Right lobe of liver (tissue), 6 donors: ENCODE measurements around the gene FAM124B. TPM values are rescaled to one million over a fixed set of nuclear protein-coding genes. Genes with fewer than 3 reads are reported as not detected.
A peak's percentile ranks its signal among the peaks of the same experiment; 100 is the strongest.
"Not testable (repeated sequence)": the region's sequence is repeated elsewhere in the genome, so short reads cannot be mapped to it uniquely, and the experiment has no call there.

Source experiments
- ATAC-seq, 4 donors: fragments of 200-7000 bp; cut with Tn5 transposase; one replicate each; pipeline ENCODE4 v1.9.1; 2020; ENCODE audit warnings: mild to moderate bottlenecking in 4 of 4, moderate library complexity in 4 of 4
- DNase-seq, 3 donors: peaks; one replicate each; pipeline ENCODE4 v3.0.0-alpha.2; 2020
- H3K27ac ChIP-seq, 3 donors: fragments of 200-600 bp; one replicate each; pipeline ENCODE4 v1.8.0; 2022
- H3K27me3 ChIP-seq, 2 donors: fragments of 200-600 bp; one replicate each; pipeline ENCODE4 v1.8.0; 2022
- H3K36me3 ChIP-seq, 4 donors: fragments of 200-600 bp; sonication (generic) in 1 of 4; one replicate each; pipeline versions ENCODE4 v1.5.1 to v1.8.0; 2017 to 2022; ENCODE audit warnings: control low read depth in 1 of 4
- H3K4me1 ChIP-seq, 4 donors: fragments of 200-600 bp; sonication (generic) in 1 of 4; one replicate each; pipeline versions ENCODE4 v1.5.1 to v1.8.0; 2017 to 2022; ENCODE audit warnings: control low read depth in 1 of 4
- H3K4me3 ChIP-seq, 3 donors: fragments of 200-600 bp; one replicate each; pipeline ENCODE4 v1.8.0; 2022
- H3K9me3 ChIP-seq, 4 donors: fragments of 200-600 bp; sonication (generic) in 1 of 4; one replicate each; pipeline versions ENCODE4 v1.5.1 to v1.8.0; 2017 to 2022; ENCODE audit warnings: control low read depth in 1 of 4
- CTCF ChIP-seq, 4 donors: fragments of 200-600 bp in 3 of 4; fragments of 450-650 bp in 1 of 4; IDR thresholded peaks; one replicate each; pipeline versions ENCODE4 v1.5.1 to v1.8.0; 2016 to 2022; ENCODE audit warnings: antibody characterized with exemption in 4 of 4, mild to moderate bottlenecking in 2 of 4
- POLR2A ChIP-seq: fragments of 450-650 bp; IDR thresholded peaks from one replicate; pipeline ENCODE4 v1.6.1; 2017; ENCODE audit warnings: antibody characterized with exemption, mild to moderate bottlenecking
- WGBS: methylation state at CpG from one replicate; pipeline ENCODE4 v1.1.6; 2018; ENCODE audit warnings: low coverage, low lambda C conversion rate; ENCODE audit not compliant: insufficient coverage; ENCODE audit errors: missing lambda C conversion rate; 5-methylcytosine and 5-hydroxymethylcytosine counted together
- intact Hi-C, 2 donors: fragments of 100-400 bp; cut with DNase I; formaldehyde crosslinking; loops; one replicate each; pipeline versions ENCODE4 v1.11.2 to v1.14.1; 2022
- total RNA-seq, 6 experiments: library from RNA; depleted of rRNA in 2 of 6; stranded (reverse); fragments of >200 nt in 2 of 6; fragmentation: NEBNext Ultra II Directional in 3 of 6; extraction: Animal tissue kit (Norgen Biotek cat#: 25700) in 3 of 6; gene quantifications; one replicate each; pipeline versions ENCODE4 v1.1.0 to v1.2.4, GENCODE V29; 2016 to 2023
- donor health status: DM: no; HTN: yes; CAD: no.
- donor health status: DM: no; HTN: no; CAD: no.
- donor health status: DM: no; HTN: no; CAD: no.
- donor health status: DM: no; HTN: yes; CAD: no.
- donor health status: DM: no; HTN: yes; CAD: no.

Gene FAM124B
- total RNA-seq, 6 experiments from 2014 or later = 0.14 to 2.4 (median 0.56) TPM

- no peak for TF ChIP-seq CTCF (IDR thresholded peaks at IDR 0.05)
- TF ChIP-seq POLR2A = no peak
- Histone ChIP-seq H3K27me3 (no peaks in the 10 kb centered on the region), H3K36me3 (no peaks in the 10 kb centered on the region), H3K9me3 (no peaks in the 10 kb centered on the region), H3K4me1 (peaks cover 0 to 9% (median 0%) of the 10 kb centered on the region in 4 donors), H3K27ac (peak overlapping the region in 2 of 3 donors; percentile 33 to 48), H3K4me3 (peak overlapping the region in 2 of 3 donors; percentile 26 to 35)
- 47% methylated on average over 13 of the region's 22 CpGs for WGBS
- intact Hi-C loops = no loop called here
- ATAC-seq = peak in 2 of 4 donors; percentile 21 to 47
- DNase-seq = no peak
These were observed 848 bp downstream of the FAM124B start for GRCh38 chr2:224400886-224401632.

- H3K9me3 ChIP-seq = no peaks in the 10 kb centered on the region
- TF ChIP-seq POLR2A = no peak
- TF ChIP-seq CTCF (IDR thresholded peaks at IDR 0.05) = no peak
- ATAC-seq = no peak
- peaks cover 0 to 9% (median 0%) of the 10 kb centered on the region in 4 donors for H3K4me1 ChIP-seq
- no peak for DNase-seq
- intact Hi-C loops = no loop called here
- 66% methylated on average over 8 of the region's 8 CpGs for WGBS
- no peak overlapping the region for H3K4me3 ChIP-seq
- H3K27ac ChIP-seq = no peak overlapping the region
- no peaks in the 10 kb centered on the region for H3K36me3 ChIP-seq
- H3K27me3 ChIP-seq = no peaks in the 10 kb centered on the region
These were observed 1.6 kb downstream of the FAM124B start for GRCh38 chr2:224400174-224400810.

GRCh38 chr2:224398289-224398688 is 3.6 kb downstream of the FAM124B start:
- TF ChIP-seq POLR2A (no peak), CTCF (IDR thresholded peaks at IDR 0.05) (no peak)
- H3K27ac ChIP-seq = no peak overlapping the region
- WGBS = 88% methylated on average over 3 of the region's 3 CpGs
- no peak for ATAC-seq
- no peak overlapping the region for H3K4me3 ChIP-seq
- H3K36me3 ChIP-seq = no peaks in the 10 kb centered on the region
- H3K4me1 ChIP-seq = peaks cover 0 to 9% (median 0%) of the 10 kb centered on the region in 4 donors
- intact Hi-C loops = no loop called here
- H3K9me3 ChIP-seq = no peaks in the 10 kb centered on the region
- no peak for DNase-seq
- H3K27me3 ChIP-seq = no peaks in the 10 kb centered on the region

GRCh38 chr2:224397100-224397499 is 4.8 kb downstream of the FAM124B start:
- H3K4me1 ChIP-seq, intact Hi-C loops, H3K27me3 ChIP-seq, H3K4me3 ChIP-seq, ATAC-seq, H3K27ac ChIP-seq, H3K9me3 ChIP-seq, H3K36me3 ChIP-seq, DNase-seq: not testable (repeated sequence)
- WGBS = 85% methylated on average over 5 of the region's 5 CpGs
